HG03095 (cell line): Measurements from ENCODE around the gene SAT1.

Experiments used
- ATAC-seq: cut with Tn5 transposase; IDR thresholded peaks from one replicate; pipeline ENCODE4 v1.9.1; 2021; ENCODE audit warnings: moderate library complexity; ENCODE audit not compliant: unreplicated experiment

The SAT1 gene

DNA sequence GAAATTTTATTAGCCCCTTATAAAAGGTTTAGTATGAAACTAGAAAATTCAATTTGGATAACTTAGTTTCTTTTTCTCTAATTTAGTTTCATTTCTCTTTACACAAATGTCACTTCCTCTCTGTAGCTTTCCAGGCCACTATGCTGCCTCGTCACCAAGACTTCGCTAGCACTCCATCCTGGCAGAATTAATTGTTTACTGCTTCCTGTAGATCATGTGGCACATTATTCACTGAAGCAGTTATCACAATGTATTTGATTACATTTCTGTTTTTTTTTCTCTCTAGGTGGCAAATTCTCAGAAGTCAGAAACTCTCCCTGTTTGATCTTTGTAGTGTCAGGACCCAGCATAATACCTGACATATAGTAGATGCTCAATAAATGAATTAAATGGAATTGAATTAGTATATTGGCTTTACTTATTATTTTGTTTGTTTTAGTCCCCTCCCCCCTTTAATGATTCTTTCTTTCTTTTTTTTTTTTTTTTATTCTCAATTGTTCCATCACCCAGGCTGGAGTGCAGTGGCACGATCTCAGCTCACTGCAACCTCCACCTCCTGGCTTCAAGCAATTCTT lies 9.3 kb upstream of the SAT1 start:
- ATAC-seq, result peak; percentile 88

DNA sequence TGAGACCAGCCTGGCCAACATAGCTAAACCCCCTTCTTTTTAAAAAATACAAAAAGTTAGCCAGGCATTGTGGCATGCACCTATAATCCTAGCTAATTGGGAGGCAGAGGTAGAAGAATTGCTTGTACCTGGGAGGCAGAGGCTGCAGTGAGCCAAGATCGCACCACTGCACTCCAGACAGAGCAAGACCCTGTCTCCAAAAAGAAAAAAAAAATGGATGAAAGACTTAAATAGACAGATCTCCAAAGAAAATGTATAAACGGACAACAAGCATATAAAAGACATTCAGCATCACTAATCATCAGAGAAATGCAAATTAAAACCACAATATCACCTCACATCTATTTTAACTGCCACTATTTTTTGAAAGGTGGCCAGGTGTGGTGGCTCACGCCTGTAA lies 6.6 kb upstream of the SAT1 start:
- ATAC-seq, result no peak

DNA sequence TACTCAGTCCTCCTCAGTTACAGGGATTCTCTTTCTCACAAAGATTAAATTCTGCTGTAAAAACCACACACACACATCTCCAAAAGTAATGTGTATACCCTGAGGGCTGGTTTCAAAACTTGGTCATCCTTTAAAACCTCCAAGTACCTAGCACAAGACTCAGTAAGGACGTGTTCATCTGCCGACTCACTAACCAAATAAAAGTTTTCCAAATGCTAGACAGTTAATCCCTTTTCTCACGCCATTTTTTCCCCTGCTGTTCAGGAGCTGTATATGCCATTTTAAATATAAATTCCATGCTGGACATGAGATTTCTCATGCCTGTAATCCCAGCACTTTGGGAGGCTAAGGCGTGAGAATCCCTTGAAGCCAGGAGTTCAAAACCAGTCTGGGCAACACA lies 3.9 kb upstream of the SAT1 start:
- ATAC-seq, result no peak

DNA sequence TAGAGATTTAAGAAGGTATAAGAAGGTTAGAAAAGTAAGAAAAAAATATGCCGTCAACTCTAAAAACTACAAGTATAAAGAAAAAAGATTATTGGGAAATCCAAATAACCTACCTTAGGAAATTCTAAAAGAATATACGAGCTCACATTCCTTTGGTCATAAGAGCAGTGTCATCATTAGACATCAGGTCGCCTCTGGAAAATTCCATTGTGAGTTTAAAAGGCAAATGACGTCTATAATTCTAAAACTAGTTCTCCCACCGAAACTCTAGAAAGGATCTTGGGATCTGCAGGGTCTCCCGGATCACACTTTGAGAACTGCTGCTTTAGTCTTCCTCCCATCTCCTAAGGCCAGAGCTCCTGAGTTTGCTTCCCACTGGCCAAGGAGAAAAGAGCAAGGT lies 518 bp upstream of the SAT1 start:
- ATAC-seq, result no peak

DNA sequence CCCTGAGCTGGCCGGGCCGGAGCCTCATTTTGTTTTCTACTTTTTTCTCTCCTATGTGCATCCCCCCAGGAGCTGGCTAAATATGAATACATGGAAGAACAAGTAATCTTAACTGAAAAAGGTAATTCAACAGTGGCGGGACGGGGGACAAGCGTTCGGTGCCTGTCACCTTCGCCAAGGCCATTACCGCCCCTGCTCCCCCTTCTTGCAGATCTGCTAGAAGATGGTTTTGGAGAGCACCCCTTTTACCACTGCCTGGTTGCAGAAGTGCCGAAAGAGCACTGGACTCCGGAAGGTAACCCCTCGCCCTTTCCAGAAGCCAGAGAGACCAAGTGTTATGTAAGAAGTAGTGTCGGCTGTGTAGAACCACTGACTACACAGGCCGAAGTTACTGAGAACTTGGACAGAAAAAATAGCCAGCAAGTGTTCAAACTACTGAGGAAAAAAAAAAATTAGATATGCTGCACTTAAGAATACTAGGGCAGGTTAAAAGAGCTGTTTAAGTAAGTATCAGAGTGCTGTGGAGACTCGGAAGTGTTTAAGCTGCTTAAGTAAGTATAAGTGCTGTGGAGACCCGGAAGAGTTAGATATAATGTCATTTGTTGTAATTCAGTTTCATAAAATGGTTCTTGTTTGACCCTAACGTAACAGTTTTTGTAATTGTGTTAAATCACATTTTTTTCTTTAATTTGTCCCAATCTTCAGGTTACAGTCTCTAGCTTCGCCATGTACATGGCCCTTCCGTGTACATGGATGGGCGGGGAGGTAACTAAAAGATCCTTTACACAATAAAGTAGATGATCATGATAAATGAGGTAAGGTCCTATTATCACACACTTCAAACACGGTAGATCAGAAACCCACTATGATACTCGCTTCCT lies 856 bp downstream of the SAT1 start:
- no peak for ATAC-seq

GRCh38 chrX:23784470-23785331 lies 1.7 kb downstream of the SAT1 start:
- no peak for ATAC-seq

DNA sequence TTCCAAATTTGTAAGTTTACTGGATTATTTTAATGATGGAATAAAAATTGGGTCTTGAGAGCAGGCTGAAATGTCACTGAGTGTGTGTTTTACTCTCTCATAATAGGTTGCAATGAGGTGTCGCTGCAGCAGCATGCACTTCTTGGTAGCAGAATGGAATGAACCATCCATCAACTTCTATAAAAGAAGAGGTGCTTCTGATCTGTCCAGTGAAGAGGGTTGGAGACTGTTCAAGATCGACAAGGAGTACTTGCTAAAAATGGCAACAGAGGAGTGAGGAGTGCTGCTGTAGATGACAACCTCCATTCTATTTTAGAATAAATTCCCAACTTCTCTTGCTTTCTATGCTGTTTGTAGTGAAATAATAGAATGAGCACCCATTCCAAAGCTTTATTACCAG lies 2.6 kb downstream of the SAT1 start:
- no peak for ATAC-seq

DNA sequence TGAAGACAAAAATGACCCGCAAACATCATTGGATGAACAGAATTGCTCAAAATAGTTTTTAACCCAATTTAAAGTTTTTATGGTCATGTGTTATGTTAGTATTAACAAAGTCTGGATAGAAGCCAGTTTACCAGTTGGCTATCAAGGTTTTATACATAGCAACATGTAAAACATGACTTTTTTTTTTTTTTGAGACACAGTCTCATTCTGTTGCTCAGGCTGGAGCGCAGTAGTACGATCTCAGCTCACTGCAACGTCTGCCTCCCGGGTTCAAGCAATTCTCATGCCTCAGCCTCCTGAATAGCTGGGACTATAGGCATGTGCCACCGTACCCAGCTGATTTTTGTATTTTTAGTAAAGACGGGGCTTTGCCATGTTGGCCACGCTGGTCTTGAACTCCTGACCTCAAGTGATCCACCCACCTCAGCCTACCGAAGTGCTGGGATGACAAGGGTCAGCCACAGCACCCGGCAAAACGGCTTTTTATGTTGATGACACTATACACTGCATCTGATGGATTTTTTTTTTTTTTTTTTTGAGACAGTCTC lies 3.4 kb downstream of the SAT1 start:
- ATAC-seq, result no peak

DNA sequence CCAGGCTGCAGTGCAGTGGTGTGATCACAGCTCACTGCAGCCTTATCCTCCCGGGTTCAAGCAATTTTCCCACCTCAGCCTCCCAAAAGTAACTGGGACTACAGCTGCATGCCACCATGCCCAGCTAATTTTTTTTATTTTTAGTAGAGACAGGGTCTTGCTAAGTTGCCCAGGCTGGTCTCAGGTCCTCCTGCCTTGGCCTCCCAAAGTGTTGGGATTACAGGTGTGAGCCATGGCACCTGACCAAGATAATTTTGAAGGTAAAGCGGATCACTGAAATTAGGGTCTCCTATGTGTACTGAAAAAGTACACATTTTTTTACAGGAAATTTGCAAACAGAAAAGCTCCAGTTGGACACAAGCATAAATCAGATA lies 4.8 kb downstream of the SAT1 start:
- no peak for ATAC-seq

GRCh38 chrX:23788521-23788920 lies 5.5 kb downstream of the SAT1 start:
- ATAC-seq, result no peak

- ATAC-seq, result no peak
Observed at GRCh38 chrX:23788946-23789345, 6.0 kb downstream of the SAT1 start.

DNA sequence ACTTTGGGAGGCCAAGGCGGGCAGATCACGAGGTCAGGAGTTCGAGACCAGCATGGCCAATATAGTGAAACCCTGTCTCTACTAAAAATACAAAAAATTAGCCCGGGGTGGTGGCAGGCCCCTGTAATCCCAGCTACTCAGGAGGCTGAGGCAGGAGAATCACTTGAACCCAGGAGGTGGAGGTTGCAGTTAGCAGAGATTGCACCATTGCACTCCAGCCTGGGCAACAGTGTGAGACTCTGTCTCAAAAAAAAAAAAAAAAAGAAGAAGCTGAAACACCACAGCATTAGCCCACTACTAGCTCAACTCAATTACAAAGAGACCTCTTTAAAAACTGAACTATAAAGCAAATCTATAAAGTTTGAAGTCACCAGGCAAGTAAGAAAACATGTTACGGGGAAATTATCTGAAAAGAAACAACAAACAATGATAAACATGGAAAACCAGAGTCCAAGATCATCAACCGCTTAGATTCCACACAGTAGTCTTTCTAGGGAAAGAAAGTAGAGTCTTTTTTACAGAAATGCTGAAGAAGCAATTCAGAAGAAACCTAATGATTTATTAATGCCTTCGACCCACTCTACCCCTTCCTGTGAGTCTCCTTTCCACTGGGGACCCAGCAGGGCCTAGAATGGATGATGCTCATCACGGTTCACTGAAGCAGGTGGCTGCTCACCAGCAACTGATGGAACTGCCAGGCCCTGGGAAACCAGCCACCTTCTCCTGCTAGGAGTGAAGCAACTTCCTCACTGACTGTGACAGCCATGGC lies 6.6 kb downstream of the SAT1 start:
- no peak for ATAC-seq

- no peak for ATAC-seq
Observed at GRCh38 chrX:23790155-23790497, 7.2 kb downstream of the SAT1 start.

- no peak for ATAC-seq
Observed at GRCh38 chrX:23792861-23793553, 10.0 kb downstream of the SAT1 start.

DNA sequence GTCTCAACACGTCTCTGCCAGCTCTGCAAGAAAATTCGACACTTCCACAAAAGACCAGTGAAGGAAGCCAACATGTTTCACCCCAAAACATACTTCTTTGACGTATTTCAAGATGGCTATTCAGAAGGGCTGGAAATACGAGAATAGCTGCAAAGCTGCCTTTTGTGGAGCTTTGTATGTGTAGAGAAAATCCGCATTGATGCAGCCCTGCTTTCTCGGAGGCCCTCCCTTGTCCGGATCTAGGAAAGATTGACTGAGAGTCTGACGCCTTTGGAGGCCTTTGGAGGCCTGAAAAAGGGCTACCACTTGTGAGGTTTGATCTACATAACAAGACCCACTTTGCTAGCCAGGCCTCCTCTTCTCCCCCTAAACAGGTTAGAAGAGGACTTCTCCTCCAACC lies 12.2 kb downstream of the SAT1 start:
- ATAC-seq, result no peak

- no peak for ATAC-seq
Observed at GRCh38 chrX:23797371-23798128, 14.6 kb downstream of the SAT1 start.

- ATAC-seq, result no peak
Observed at GRCh38 chrX:23799469-23800065, 16.6 kb downstream of the SAT1 start.

GRCh38 chrX:23802431-23802830 lies 19.5 kb downstream of the SAT1 start:
- ATAC-seq, result no peak

DNA sequence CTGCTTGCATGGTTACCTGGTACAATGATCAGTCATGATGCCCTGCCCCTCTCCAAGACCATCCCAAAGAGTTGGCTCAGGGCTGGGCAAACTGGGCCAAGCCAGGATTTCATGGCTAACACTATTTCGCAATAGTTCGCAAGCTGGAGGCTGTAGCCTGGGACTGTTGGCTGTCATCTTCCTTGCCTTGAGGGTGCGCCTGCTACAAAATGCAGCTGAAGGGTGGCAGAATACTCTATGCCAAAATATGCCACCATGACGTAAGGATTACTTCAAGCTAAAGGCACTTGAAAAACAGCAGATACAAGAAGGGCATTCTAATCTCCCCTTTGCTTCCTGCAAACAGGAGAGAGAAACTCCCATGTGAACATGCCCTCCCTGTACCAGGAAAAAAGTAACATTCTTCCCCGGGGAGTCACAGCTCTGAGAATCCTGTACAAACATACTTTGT lies 21.0 kb downstream of the SAT1 start:
- no peak for ATAC-seq
